NCI-H2107 treated with DMSO at 0.1 percent for 48 hours (cell line): ENCODE measurements around the gene TMEM121.

Source experiments
- DNase-seq: peaks from one replicate; lab custom pipeline; 2025; ENCODE audit not compliant: unreplicated experiment; lab: John Stamatoyannopoulos, UW

Gene TMEM121

GRCh38 chr14:105525861-105526775 is at the start of gene TMEM121:
TMEM121 (plus strand) TSS chr14:105526583; CDS start chr14:105528835, 2,252 bp downstream.
- DNase-seq, result no peak

- no peak for DNase-seq
Observed at GRCh38 chr14:105476831-105477659, 49.3 kb upstream of the TMEM121 start.

GRCh38 chr14:105477660-105478397 is 48.6 kb upstream of the TMEM121 start:
- peak; percentile 43 for DNase-seq

- no peak for DNase-seq
Observed at GRCh38 chr14:105478398-105479251, 47.8 kb upstream of the TMEM121 start.

GRCh38 chr14:105479431-105480158 is 46.8 kb upstream of the TMEM121 start:
- DNase-seq, result no peak

GRCh38 chr14:105480199-105480746 is 46.1 kb upstream of the TMEM121 start:
- no peak for DNase-seq

- DNase-seq, result peak; percentile 91
Observed at GRCh38 chr14:105480807-105481801, 45.3 kb upstream of the TMEM121 start.

- DNase-seq, result peak; percentile 94
Observed at GRCh38 chr14:105481886-105482457, 44.4 kb upstream of the TMEM121 start.

- DNase-seq, result no peak
Observed at GRCh38 chr14:105482486-105483110, 43.8 kb upstream of the TMEM121 start.

GRCh38 chr14:105483300-105484068 is 42.9 kb upstream of the TMEM121 start:
- DNase-seq, result no peak

GRCh38 chr14:105484069-105484996 is 42.0 kb upstream of the TMEM121 start:
- DNase-seq, result no peak

- DNase-seq, result no peak
Observed at GRCh38 chr14:105484997-105485393, 41.4 kb upstream of the TMEM121 start.

- DNase-seq, result peak; percentile 49
Observed at GRCh38 chr14:105485739-105486162, 40.6 kb upstream of the TMEM121 start.

- no peak for DNase-seq
Observed at GRCh38 chr14:105486163-105486973, 40.0 kb upstream of the TMEM121 start, which contains the start of gene CRIP1. CRIP1 (plus strand) TSS chr14:105486886; CDS start chr14:105487260, 374 bp downstream.
